ENCODE results near the gene PGGT1B. TPM values are rescaled to one million over a fixed set of nuclear protein-coding genes. Genes with fewer than 3 reads are reported as not detected.

PGGT1B gene
- total and polyA plus RNA-seq, 9 of the 15 experiments (the other 6 are each of a cell fraction or from before 2014, with no cell fraction given): 5.3 to 33.7 (median 19.8) TPM

DNA sequence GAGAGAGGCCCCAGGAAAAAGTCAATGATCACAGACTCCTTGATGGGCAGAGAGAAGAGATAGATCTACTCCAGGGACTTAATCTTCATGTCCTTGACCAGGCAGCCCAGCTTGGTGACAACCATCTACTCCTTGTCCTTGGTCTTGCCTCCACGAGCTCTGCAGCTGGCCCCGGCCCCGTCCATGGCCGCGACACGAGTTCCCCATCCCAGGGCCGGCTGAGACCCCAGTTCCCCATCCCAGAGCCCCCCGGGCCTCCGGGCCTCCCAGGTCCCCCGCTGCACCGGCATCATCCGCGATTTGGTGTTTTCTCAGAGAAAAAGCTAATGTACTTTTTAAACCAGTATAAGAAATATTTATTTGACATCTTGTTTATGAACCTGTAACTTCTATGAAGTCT, 2.5 kb upstream of the PGGT1B start:
- H3K79me2 ChIP-seq (ENCODE audit: control insufficient read depth, insufficient read depth, low read length): peaks cover 24% of the 10 kb centered on the region
- POLR2A ChIA-PET: interaction anchor here (0.7 kb wide), 1 partner anchor 113 kb away, joined by 3 read pairs; no protein-coding TSS in a partner anchor
- no peaks in the 10 kb centered on the region for H3K36me3 ChIP-seq (ENCODE audit: control insufficient read depth, insufficient read depth, low read length)
- no peak overlapping the region for H2AFZ ChIP-seq (ENCODE audit: low read depth, low read length)
- in situ Hi-C loops (cut with MboI): no loop called here
- no peaks in the 10 kb centered on the region for H3K27me3 ChIP-seq (ENCODE audit: control insufficient read depth in 2 of 2, insufficient read depth in 2 of 2, low read length in 2 of 2)
- CTCF ChIA-PET (ENCODE audit: low intra/inter-chr PET ratio): no interaction called here
- 84% methylated on average over 13 of the region's 13 CpGs for WGBS (ENCODE audit: insufficient coverage, low coverage, missing lambda C conversion rate)
- no peak overlapping the region for H3K4me2 ChIP-seq (ENCODE audit: insufficient read depth, low read length)
- H3K9me3 ChIP-seq (replicated peaks; ENCODE audit: control insufficient read depth, insufficient read depth, low read depth, low read length): no peaks in the 10 kb centered on the region
- H4K20me1 ChIP-seq (replicated peaks; ENCODE audit: control insufficient read depth, insufficient read depth, low read length): no peaks in the 10 kb centered on the region
- H3K4me3 ChIP-seq: no peak overlapping the region
- BruUV-seq (replicated peaks): no TSS peak
- no peaks in the 10 kb centered on the region for H3K9me1 ChIP-seq (ENCODE audit: control insufficient read depth, insufficient read depth, low read length)
- FAIRE-seq (no peak), DNase-seq (ENCODE audit: extremely low read depth in 1 of 4, low spot score in 3 of 4) (no peak), ATAC-seq (no peak)
- TF ChIP-seq ZNF707 (CRISPR knock-in tag; conservative IDR thresholded peaks at IDR 0.05) (no peak), ZC3H8 (IDR thresholded peaks at IDR 0.05) (no peak)
- no peak overlapping the region for H3K27ac ChIP-seq (ENCODE audit: extremely low read depth, low read depth, low read length)
- peaks cover 2 to 6% of the 10 kb centered on the region in 2 experiments; a peak in 2 of 5 replicates for H3K4me1 ChIP-seq (replicated peaks in 1 of 2; ENCODE audit: control insufficient read depth in 2 of 2, insufficient read depth in 2 of 2, low read length in 2 of 2)
- intact Hi-C loops (cut with micrococcal nuclease): no loop called here
- no peak overlapping the region for H3K9ac ChIP-seq (ENCODE audit: insufficient read depth in 1 of 2, low read depth in 2 of 2, low read length in 2 of 2)

DNA sequence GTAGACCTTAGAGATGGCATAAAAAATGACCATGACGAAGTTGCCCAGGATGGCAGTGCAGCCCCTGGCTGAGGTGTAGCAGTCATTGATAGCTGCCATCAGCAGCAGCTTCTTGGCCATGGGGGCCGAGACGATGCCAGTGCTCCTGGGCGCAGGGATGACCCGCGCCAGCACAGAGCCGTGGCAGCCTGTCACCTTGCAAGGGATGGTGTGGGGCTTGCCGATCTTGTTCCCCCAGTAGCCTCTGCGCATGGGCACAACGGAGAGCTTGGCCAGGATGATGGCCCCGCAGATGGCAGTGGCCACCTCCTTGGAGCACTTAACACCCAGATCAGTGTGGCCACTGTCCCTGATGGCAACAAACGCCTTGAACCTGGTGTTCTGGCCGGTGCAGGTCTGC, 2.1 kb upstream of the PGGT1B start:
- Histone ChIP-seq H3K27ac (ENCODE audit: extremely low read depth, low read depth, low read length) (no peak overlapping the region), H3K36me3 (ENCODE audit: control insufficient read depth, insufficient read depth, low read length) (no peaks in the 10 kb centered on the region), H2AFZ (ENCODE audit: low read depth, low read length) (no peak overlapping the region), H3K4me1 (replicated peaks in 1 of 2; ENCODE audit: control insufficient read depth in 2 of 2, insufficient read depth in 2 of 2, low read length in 2 of 2) (peaks cover 2 to 6% of the 10 kb centered on the region in 2 experiments; a peak in 2 of 5 replicates), H3K9me3 (replicated peaks; ENCODE audit: control insufficient read depth, insufficient read depth, low read depth, low read length) (no peaks in the 10 kb centered on the region), H3K79me2 (ENCODE audit: control insufficient read depth, insufficient read depth, low read length) (peaks cover 29% of the 10 kb centered on the region), H3K4me2 (ENCODE audit: insufficient read depth, low read length) (no peak overlapping the region), H3K9ac (ENCODE audit: insufficient read depth in 1 of 2, low read depth in 2 of 2, low read length in 2 of 2) (no peak overlapping the region), H3K4me3 (no peak overlapping the region), H3K27me3 (ENCODE audit: control insufficient read depth in 2 of 2, insufficient read depth in 2 of 2, low read length in 2 of 2) (no peaks in the 10 kb centered on the region), H3K9me1 (ENCODE audit: control insufficient read depth, insufficient read depth, low read length) (no peaks in the 10 kb centered on the region), H4K20me1 (replicated peaks; ENCODE audit: control insufficient read depth, insufficient read depth, low read length) (no peaks in the 10 kb centered on the region)
- FAIRE-seq (no peak), DNase-seq (ENCODE audit: extremely low read depth in 1 of 4, low spot score in 3 of 4) (no peak), ATAC-seq (no peak)
- no TSS peak for BruUV-seq (replicated peaks)
- TF ChIP-seq IFI16 (CRISPR knock-in tag; IDR thresholded peaks at IDR 0.05): no peak
- no peak for TF ChIP-seq L3MBTL2 (IDR thresholded peaks at IDR 0.05)
- TF ChIP-seq CBX1 (IDR thresholded peaks at IDR 0.05; ENCODE audit: low read depth): no peak
- TF ChIP-seq MAFF (IDR thresholded peaks at IDR 0.05; ENCODE audit: low read length): no peak
- TF ChIP-seq, protein P1, sequence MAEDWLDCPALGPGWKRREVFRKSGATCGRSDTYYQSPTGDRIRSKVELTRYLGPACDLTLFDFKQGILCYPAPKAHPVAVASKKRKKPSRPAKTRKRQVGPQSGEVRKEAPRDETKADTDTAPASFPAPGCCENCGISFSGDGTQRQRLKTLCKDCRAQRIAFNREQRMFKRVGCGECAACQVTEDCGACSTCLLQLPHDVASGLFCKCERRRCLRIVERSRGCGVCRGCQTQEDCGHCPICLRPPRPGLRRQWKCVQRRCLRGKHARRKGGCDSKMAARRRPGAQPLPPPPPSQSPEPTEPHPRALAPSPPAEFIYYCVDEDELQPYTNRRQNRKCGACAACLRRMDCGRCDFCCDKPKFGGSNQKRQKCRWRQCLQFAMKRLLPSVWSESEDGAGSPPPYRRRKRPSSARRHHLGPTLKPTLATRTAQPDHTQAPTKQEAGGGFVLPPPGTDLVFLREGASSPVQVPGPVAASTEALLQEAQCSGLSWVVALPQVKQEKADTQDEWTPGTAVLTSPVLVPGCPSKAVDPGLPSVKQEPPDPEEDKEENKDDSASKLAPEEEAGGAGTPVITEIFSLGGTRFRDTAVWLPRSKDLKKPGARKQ (CRISPR knock-in tag; IDR thresholded peaks at IDR 0.05): no peak
- no peak for TF ChIP-seq U2AF2 (optimal IDR thresholded peaks at IDR 0.05; ENCODE audit: low read depth, low read length)
- no peak for TF ChIP-seq NUFIP1 (IDR thresholded peaks at IDR 0.05; ENCODE audit: partially characterized antibody)
- TF ChIP-seq DPF2 (IDR thresholded peaks at IDR 0.05): no peak
- TF ChIP-seq NFIX (CRISPR knock-in tag; IDR thresholded peaks at IDR 0.05; ENCODE audit: low read depth): no peak
- no peak for TF ChIP-seq TAF1 (IDR thresholded peaks at IDR 0.05; ENCODE audit: control insufficient read depth, extremely low read depth, insufficient read depth, low read length, severe bottlenecking)
- no peak for TF ChIP-seq ZNF586 (CRISPR knock-in tag; conservative IDR thresholded peaks at IDR 0.05)
- no peak for TF ChIP-seq ZNF274 (IDR thresholded peaks at IDR 0.05; ENCODE audit: borderline replicate concordance, low read depth, low read length)
- no peak for TF ChIP-seq ZNF217 (CRISPR knock-in tag; IDR thresholded peaks at IDR 0.05)
- TF ChIP-seq SLC30A9 (CRISPR knock-in tag; IDR thresholded peaks at IDR 0.05): no peak
- intact Hi-C loops (cut with micrococcal nuclease): loop anchor here (5.0 kb wide), 1 partner anchor 278 kb away; the partner anchor contains the start of gene FEM1C
- POLR2A ChIA-PET: no interaction called here
- in situ Hi-C loops (cut with MboI): no loop called here
- WGBS (ENCODE audit: insufficient coverage, low coverage, missing lambda C conversion rate): 88% methylated on average over 13 of the region's 13 CpGs
- CTCF ChIA-PET (ENCODE audit: low intra/inter-chr PET ratio): no interaction called here
